H9 (cell line): ENCODE measurements around the gene MERTK. TPM values are rescaled to one million over a fixed set of nuclear protein-coding genes. Genes with fewer than 3 reads are reported as not detected.

ENCODE experiments used
- DNase-seq: peaks from one replicate; pipeline ENCODE4 v3.0.0-alpha.2; 2017
- H2AFZ ChIP-seq: one replicate; pipeline ENCODE4 v1.6.1; 2013; ENCODE audit warnings: mild to moderate bottlenecking, low read length, control low read depth, moderate library complexity
- H2AK5ac ChIP-seq: 2 replicates; pipeline ENCODE4 v1.6.1; 2013; ENCODE audit warnings: low read length, control low read depth, mixed read lengths; ENCODE audit not compliant: insufficient read length
- H2BK120ac ChIP-seq: one replicate; pipeline ENCODE4 v1.6.1; 2013; ENCODE audit warnings: low read depth, mild to moderate bottlenecking, low read length, control low read depth, inconsistent platforms; ENCODE audit not compliant: poor library complexity, severe bottlenecking
- H2BK12ac ChIP-seq: 2 replicates; pipeline ENCODE4 v1.6.1; 2013; ENCODE audit warnings: low read length, control low read depth, mixed read lengths, low read depth; ENCODE audit not compliant: insufficient read length
- H2BK15ac ChIP-seq: 2 replicates; pipeline ENCODE4 v1.6.1; 2013; ENCODE audit warnings: low read depth, low read length, control low read depth
- H2BK20ac ChIP-seq: one replicate; pipeline ENCODE4 v1.6.1; 2013; ENCODE audit warnings: low read depth, mild to moderate bottlenecking, low read length, control low read depth, inconsistent platforms; ENCODE audit not compliant: poor library complexity, severe bottlenecking
- H2BK5ac ChIP-seq: 2 replicates; pipeline ENCODE4 v1.6.1; 2013; ENCODE audit warnings: low read length, control low read depth, mixed read lengths; ENCODE audit not compliant: insufficient read length
- H3K14ac ChIP-seq: 2 replicates; pipeline ENCODE4 v1.6.1; 2013; ENCODE audit warnings: low read length, control low read depth; ENCODE audit not compliant: insufficient read depth
- H3K18ac ChIP-seq: 2 replicates; pipeline ENCODE4 v1.6.1; 2013; ENCODE audit warnings: low read depth, mild to moderate bottlenecking, mixed read lengths, low read length, control low read depth; ENCODE audit not compliant: insufficient read length
- H3K23ac ChIP-seq: 2 replicates; pipeline ENCODE4 v1.6.1; 2013; ENCODE audit warnings: low read length, control low read depth, mixed read lengths, low read depth; ENCODE audit not compliant: insufficient read length
- H3K23me2 ChIP-seq: 2 replicates; pipeline ENCODE4 v1.6.1; 2013; ENCODE audit warnings: low read depth, mild to moderate bottlenecking, mixed read lengths, low read length, control low read depth; ENCODE audit not compliant: insufficient read length, poor library complexity, severe bottlenecking
- H3K27ac ChIP-seq: 2 replicates; pipeline ENCODE4 v1.5.1; 2013; ENCODE audit warnings: low read length, control low read depth, mixed read lengths, low read depth; ENCODE audit not compliant: insufficient read length
- H3K27me3 ChIP-seq: 2 replicates; pipeline ENCODE4 v1.6.1; 2013; ENCODE audit warnings: low read length, control low read depth, inconsistent platforms; ENCODE audit not compliant: insufficient read depth
- H3K4ac ChIP-seq: 2 replicates; pipeline ENCODE4 v1.6.1; 2013; ENCODE audit warnings: low read depth, mild to moderate bottlenecking, control low read depth, inconsistent platforms, low read length, moderate library complexity
- H3K4me1 ChIP-seq: 2 replicates; pipeline ENCODE4 v1.6.1; 2013; ENCODE audit warnings: low read length, control low read depth, inconsistent platforms; ENCODE audit not compliant: insufficient read depth
- H3K4me2 ChIP-seq: 2 replicates; pipeline ENCODE4 v1.6.1; 2013; ENCODE audit warnings: low read length, control low read depth, mixed read lengths; ENCODE audit not compliant: insufficient read length, insufficient read depth
- H3K56ac ChIP-seq: 2 replicates; pipeline ENCODE4 v1.6.1; 2013; ENCODE audit warnings: low read depth, mild to moderate bottlenecking, mixed read lengths, low read length, control low read depth; ENCODE audit not compliant: insufficient read length
- H3K79me1 ChIP-seq: 2 replicates; pipeline ENCODE4 v1.6.1; 2013; ENCODE audit warnings: low read depth, mild to moderate bottlenecking, moderate library complexity, low read length, control low read depth, inconsistent platforms; ENCODE audit not compliant: insufficient read depth, poor library complexity, severe bottlenecking
- H3K79me2 ChIP-seq: 2 replicates; pipeline ENCODE4 v1.6.1; 2013; ENCODE audit warnings: low read length, control low read depth, inconsistent platforms; ENCODE audit not compliant: insufficient read depth
- H3K9ac ChIP-seq: 2 replicates; pipeline ENCODE4 v1.6.1; 2013; ENCODE audit warnings: low read length, control low read depth, mixed read lengths; ENCODE audit not compliant: insufficient read length; ENCODE audit errors: extremely low read depth
- H3K9me3 ChIP-seq: one replicate; pipeline ENCODE4 v1.6.1; 2013; ENCODE audit warnings: low read depth, low read length, inconsistent platforms; ENCODE audit not compliant: control insufficient read depth
- H3T11ph ChIP-seq: one replicate; pipeline ENCODE4 v1.6.1; 2013; ENCODE audit warnings: mild to moderate bottlenecking, low read length, control low read depth, inconsistent platforms
- H4K20me1 ChIP-seq: one replicate; pipeline ENCODE4 v1.6.1; 2013; ENCODE audit not compliant: control insufficient read depth, insufficient read length, insufficient read depth
- H4K5ac ChIP-seq: 2 replicates; pipeline ENCODE4 v1.6.1; 2013; ENCODE audit warnings: low read depth, mild to moderate bottlenecking, mixed read lengths, low read length, control low read depth; ENCODE audit not compliant: insufficient read length
- H4K8ac ChIP-seq: replicated peaks from 2 replicates; pipeline ENCODE4 v1.6.1; 2013; ENCODE audit warnings: low read length, control low read depth, mixed read lengths, low read depth; ENCODE audit not compliant: insufficient read length
- H4K91ac ChIP-seq: 2 replicates; pipeline ENCODE4 v1.6.1; 2013; ENCODE audit warnings: low read depth, mild to moderate bottlenecking, moderate library complexity, mixed read lengths, low read length, control low read depth; ENCODE audit not compliant: insufficient read length
- H3K27ac Mint-ChIP-seq, 3 experiments: 2 replicates in 2 of 3; 3 replicates in 1 of 3; pipeline ENCODE4 v1.8.0; 2020 to 2021; ENCODE audit warnings: mixed read lengths in 3 of 3, mild to moderate bottlenecking in 1 of 3, moderate library complexity in 1 of 3
- H3K27me3 Mint-ChIP-seq: 2 replicates; pipeline ENCODE4 v1.8.0; 2021; ENCODE audit warnings: low read depth, mild to moderate bottlenecking, moderate library complexity, mixed read lengths
- H3K36me3 Mint-ChIP-seq, 3 experiments: 2 replicates in 2 of 3; 3 replicates in 1 of 3; pipeline ENCODE4 v1.8.0; 2020 to 2021; ENCODE audit warnings: low read depth in 3 of 3, mixed read lengths in 3 of 3; ENCODE audit not compliant: insufficient read depth in 1 of 3
- H3K4me1 Mint-ChIP-seq, 2 experiments: 2 replicates each; pipeline ENCODE4 v1.8.0; 2020; ENCODE audit warnings: mixed read lengths in 2 of 2
- H3K4me3 Mint-ChIP-seq, 2 experiments: 2 replicates in 1 of 2; 3 replicates in 1 of 2; pipeline ENCODE4 v1.8.0; 2020 to 2021; ENCODE audit warnings: mild to moderate bottlenecking in 2 of 2, mixed read lengths in 2 of 2, moderate library complexity in 1 of 2
- H3K9me3 Mint-ChIP-seq, 2 experiments: 2 replicates in 1 of 2; 3 replicates in 1 of 2; pipeline ENCODE4 v1.8.0; 2020; ENCODE audit warnings: mild to moderate bottlenecking in 2 of 2, mixed read lengths in 2 of 2, moderate library complexity in 1 of 2
- CTCF ChIP-seq: fragments of 200-600 bp; sonication (generic); conservative IDR thresholded peaks from 3 replicates; pipeline ENCODE4 v1.8.0; 2021; ENCODE audit warnings: antibody characterized with exemption, mild to moderate bottlenecking
- WGBS: extraction: QIAGEN DNeasy Blood & Tissue Kit; methylation state at CpG from one replicate; pipeline ENCODE4 v1.1.7; 2013; ENCODE audit warnings: missing lambda C conversion rate, low lambda C conversion rate, mixed read lengths; ENCODE audit not compliant: insufficient read length; ENCODE audit errors: extremely low coverage; 5-methylcytosine and 5-hydroxymethylcytosine counted together
- total RNA-seq: library from RNA; stranded (reverse); gene quantifications from 2 replicates; pipeline ENCODE4 v1.2.1, GENCODE V29; 2021

MERTK gene
- total RNA-seq, 1 experiment from 2014 or later, result 4.8 TPM

DNA sequence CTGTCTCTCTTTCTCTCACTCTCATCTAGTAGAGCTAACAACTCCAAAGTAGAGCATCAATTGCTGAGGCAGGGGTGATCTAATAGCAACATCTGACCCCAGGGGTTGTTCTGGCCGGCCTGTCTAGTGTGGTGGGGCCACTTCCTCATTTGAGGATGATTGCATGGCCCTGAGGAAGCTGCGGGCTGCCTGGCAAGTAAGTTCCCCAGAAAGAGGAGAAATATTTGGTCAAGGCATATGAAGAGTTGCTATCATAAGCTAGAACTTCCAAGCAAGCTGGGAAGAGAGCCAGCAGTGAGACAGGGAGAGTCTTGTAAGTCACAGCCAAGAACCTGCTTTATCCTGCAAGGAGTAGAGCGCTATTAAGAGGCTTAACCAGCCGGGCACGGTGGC is 105.8 kb downstream of the MERTK start:
- no peak overlapping the region for H4K91ac ChIP-seq
- no peak overlapping the region for H3K4ac ChIP-seq
- Mint-ChIP-seq H3K4me1 (no peaks in the 10 kb centered on the region), H3K27ac (peak overlapping the region in 1 of 3 experiments; percentile 87; a peak in 1 of 7 replicates), H3K27me3 (no peaks in the 10 kb centered on the region), H3K4me3 (no peak overlapping the region), H3K9me3 (no peaks in the 10 kb centered on the region), H3K36me3 (peaks cover 0 to 8% (median 0%) of the 10 kb centered on the region in 3 experiments; a peak in 4 of 7 replicates)
- no peak overlapping the region for H2BK120ac ChIP-seq
- H4K8ac ChIP-seq, result no peak overlapping the region
- TF ChIP-seq CTCF, result no peak
- H3K79me2 ChIP-seq, result no peaks in the 10 kb centered on the region
- WGBS, result no CpG with 5 or more reads among the region's 5 CpGs
- no peak overlapping the region for H2AK5ac ChIP-seq
- H3K23me2 ChIP-seq, result no peaks in the 10 kb centered on the region
- no peak overlapping the region for H2AFZ ChIP-seq
- no peak overlapping the region for H3T11ph ChIP-seq
- no peak overlapping the region for H3K4me2 ChIP-seq
- DNase-seq, result no peak
- no peak overlapping the region for H3K18ac ChIP-seq
- no peak overlapping the region for H3K23ac ChIP-seq
- H3K56ac ChIP-seq, result no peak overlapping the region
- H3K9me3 ChIP-seq, result no peaks in the 10 kb centered on the region
- H4K20me1 ChIP-seq, result no peaks in the 10 kb centered on the region
- no peak overlapping the region for H2BK20ac ChIP-seq
- no peak overlapping the region for H3K14ac ChIP-seq
- no peak overlapping the region for H2BK12ac ChIP-seq
- no peaks in the 10 kb centered on the region for H3K4me1 ChIP-seq
- no peaks in the 10 kb centered on the region for H3K27me3 ChIP-seq
- no peak overlapping the region for H3K27ac ChIP-seq
- no peak overlapping the region for H2BK5ac ChIP-seq
- no peak overlapping the region for H4K5ac ChIP-seq
- no peaks in the 10 kb centered on the region for H3K79me1 ChIP-seq
- no peak overlapping the region for H3K9ac ChIP-seq
- H2BK15ac ChIP-seq, result no peak overlapping the region
